NT2/D1 (cell line): Measurements from ENCODE around the gene OR52D1.

Experiments
- DNase-seq: peaks from one replicate; pipeline ENCODE4 v3.0.0-alpha.2; 2011; ENCODE audit warnings: low read depth, low spot score
- H3K27me3 ChIP-seq: 2 replicates; pipeline ENCODE4 v1.6.0; 2011; ENCODE audit warnings: mild to moderate bottlenecking; ENCODE audit not compliant: insufficient read length, insufficient read depth
- H3K36me3 ChIP-seq: 2 replicates; pipeline ENCODE4 v1.6.1; 2011; ENCODE audit warnings: mild to moderate bottlenecking, low read length, mixed read lengths; ENCODE audit not compliant: insufficient read depth, insufficient read length
- H3K4me1 ChIP-seq: 2 replicates; pipeline ENCODE4 v1.5.1; 2011; ENCODE audit not compliant: insufficient read depth, insufficient read length
- H3K4me3 ChIP-seq: 2 replicates; pipeline ENCODE4 v1.5.1; 2011; ENCODE audit warnings: low read depth; ENCODE audit not compliant: insufficient read length
- H3K9ac ChIP-seq: 2 replicates; pipeline ENCODE4 v1.6.0; 2011; ENCODE audit warnings: low read depth; ENCODE audit not compliant: insufficient read length
- H3K9me3 ChIP-seq: 2 replicates; pipeline ENCODE4 v1.5.1; 2011; ENCODE audit warnings: mild to moderate bottlenecking, low read length; ENCODE audit not compliant: insufficient read depth
- SUZ12 ChIP-seq: IDR thresholded peaks from 2 replicates; pipeline ENCODE4 v1.6.1; 2011; ENCODE audit not compliant: insufficient read length, insufficient read depth; ENCODE audit errors: extremely low read depth
- YY1 ChIP-seq: IDR thresholded peaks from 2 replicates; pipeline ENCODE4 v1.6.1; 2011; ENCODE audit not compliant: insufficient read length, insufficient read depth
- ZNF274 ChIP-seq: IDR thresholded peaks from 2 replicates; pipeline ENCODE4 v1.6.1; 2011; ENCODE audit warnings: mild to moderate bottlenecking, low read depth, low read length

OR52D1 gene

DNA sequence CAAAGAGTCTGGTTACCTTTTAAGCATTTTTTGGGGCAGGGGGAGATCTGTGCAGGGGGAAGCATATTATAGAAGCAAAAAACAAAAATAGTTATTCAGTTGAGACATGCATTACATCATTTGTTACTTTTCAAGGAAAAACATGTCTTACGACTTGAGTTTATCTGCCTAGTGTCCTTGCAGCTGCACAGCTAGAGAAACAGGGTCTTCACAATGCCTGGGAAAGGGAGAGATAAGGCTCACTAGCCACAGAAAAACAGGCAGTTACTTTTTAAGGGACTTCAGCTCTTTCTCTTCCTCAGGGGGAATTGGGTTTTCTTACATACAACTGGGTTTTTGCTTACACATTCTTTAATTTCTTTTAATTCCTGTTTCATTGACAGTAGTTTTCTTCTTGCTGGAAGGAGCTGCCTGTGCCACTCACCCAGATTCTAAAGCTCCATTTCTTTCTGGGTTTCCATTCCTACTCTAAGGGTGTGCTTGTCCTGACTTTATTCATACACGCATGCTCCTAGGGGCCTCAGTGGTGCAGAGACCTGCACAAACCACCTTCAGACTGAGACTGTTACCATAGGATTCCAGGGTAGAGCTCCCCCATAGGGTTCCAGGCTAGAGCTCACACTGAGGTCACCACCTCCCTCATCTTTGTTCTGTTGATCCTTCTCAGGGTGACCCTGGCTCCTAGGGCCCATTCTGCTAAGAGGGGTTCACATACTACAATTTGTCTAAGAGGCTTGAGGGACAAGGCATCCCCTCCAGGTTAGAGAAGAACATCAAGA is 42.8 kb downstream of the OR52D1 start:
- no peaks in the 10 kb centered on the region for H3K36me3 ChIP-seq
- TF ChIP-seq SUZ12 (no peak), ZNF274 (no peak), YY1 (no peak)
- H3K9ac ChIP-seq: no peak overlapping the region
- no peaks in the 10 kb centered on the region; the same call in 1 of the 2 replicates for H3K9me3 ChIP-seq
- no peaks in the 10 kb centered on the region for H3K4me1 ChIP-seq
- H3K27me3 ChIP-seq: no peaks in the 10 kb centered on the region
- no peak overlapping the region for H3K4me3 ChIP-seq
- no peak for DNase-seq

DNA sequence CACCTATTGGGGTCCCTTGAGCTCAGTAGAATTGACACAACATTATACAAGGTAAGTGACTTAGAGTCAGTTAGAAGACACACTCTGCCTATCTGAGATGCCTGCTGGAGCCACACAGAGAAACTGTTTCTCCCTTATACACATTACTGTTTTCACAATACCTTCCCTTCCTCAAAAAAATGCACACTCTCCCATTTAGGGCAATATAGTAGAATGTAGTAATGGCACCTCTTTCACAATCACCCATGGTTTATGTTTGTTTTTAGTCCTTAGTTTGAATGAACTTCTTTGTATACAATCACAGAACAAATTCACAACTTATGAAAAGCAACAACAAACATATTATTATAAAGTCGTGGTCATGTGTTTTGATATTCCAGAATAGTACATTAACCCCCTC is 45.6 kb downstream of the OR52D1 start:
- H3K36me3 ChIP-seq: no peaks in the 10 kb centered on the region
- no peak overlapping the region for H3K9ac ChIP-seq
- no peak for DNase-seq
- H3K9me3 ChIP-seq: peaks cover 5% of the 10 kb centered on the region; the same call in 1 of the 2 replicates
- H3K4me1 ChIP-seq: no peaks in the 10 kb centered on the region
- no peak overlapping the region for H3K4me3 ChIP-seq
- H3K27me3 ChIP-seq: no peaks in the 10 kb centered on the region
- TF ChIP-seq SUZ12: no peak
- no peak for TF ChIP-seq YY1
- no peak for TF ChIP-seq ZNF274

DNA sequence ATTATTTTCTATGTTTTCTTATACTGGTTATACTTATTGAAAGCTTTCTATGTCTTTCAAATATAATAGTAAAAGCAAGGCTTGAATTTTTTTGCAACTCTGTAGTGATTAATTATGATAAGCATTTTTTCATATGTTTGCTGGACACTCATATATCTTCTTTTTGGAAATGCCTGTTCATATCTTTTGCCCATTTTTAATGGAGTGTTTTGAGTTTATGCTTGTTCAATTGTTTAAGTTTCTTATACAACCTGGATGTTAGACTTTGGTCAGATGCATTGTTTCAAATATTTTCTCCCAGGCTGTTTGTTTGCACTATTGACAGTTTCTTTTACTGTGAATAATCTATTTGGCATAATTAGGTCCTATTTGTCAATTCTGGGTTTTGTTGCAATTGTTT is 48.0 kb downstream of the OR52D1 start:
- no peak overlapping the region for H3K9ac ChIP-seq
- TF ChIP-seq SUZ12: no peak
- TF ChIP-seq ZNF274: no peak
- no peak for TF ChIP-seq YY1
- H3K9me3 ChIP-seq: peaks cover 5% of the 10 kb centered on the region; the same call in 1 of the 2 replicates
- no peaks in the 10 kb centered on the region for H3K27me3 ChIP-seq
- H3K4me1 ChIP-seq: no peaks in the 10 kb centered on the region
- DNase-seq: no peak
- no peaks in the 10 kb centered on the region for H3K36me3 ChIP-seq
- no peak overlapping the region for H3K4me3 ChIP-seq
